Psoas muscle (tissue), 8 donors: ENCODE measurements around the gene LDLRAD4. TPM values are rescaled to one million over a fixed set of nuclear protein-coding genes. Genes with fewer than 3 reads are reported as not detected.

Experiments used
- ATAC-seq, 4 donors: fragments of 200-7000 bp; cut with Tn5 transposase; one replicate each; pipeline ENCODE4 v1.9.1; 2020; ENCODE audit warnings: moderate library complexity in 3 of 4, mild to moderate bottlenecking in 2 of 4
- DNase-seq, 2 donors: peaks; one replicate each; pipeline ENCODE4 v3.0.0-alpha.2; 2020
- H3K27ac ChIP-seq: fragments of 200-600 bp; one replicate; pipeline ENCODE4 v1.8.0; 2022
- H3K27me3 ChIP-seq, 3 donors: fragments of 200-600 bp in 1 of 3; one replicate each; pipeline versions ENCODE4 v1.6.1 to v1.8.0; 2013 to 2022; ENCODE audit warnings: low read length in 2 of 3, mild to moderate bottlenecking in 2 of 3, moderate library complexity in 1 of 3; ENCODE audit not compliant: insufficient read depth in 3 of 3
- H3K36me3 ChIP-seq, 2 donors: fragments of 200-600 bp in 1 of 2; one replicate each; pipeline versions ENCODE4 v1.6.1 to v1.8.0; 2013 to 2022; ENCODE audit warnings: low read depth in 1 of 2, mild to moderate bottlenecking in 1 of 2, moderate library complexity in 1 of 2; ENCODE audit not compliant: insufficient read depth in 1 of 2
- H3K4me1 ChIP-seq: fragments of 200-600 bp; one replicate; pipeline ENCODE4 v1.8.0; 2022
- H3K4me3 ChIP-seq: fragments of 200-600 bp; one replicate; pipeline ENCODE4 v1.8.0; 2022; ENCODE audit warnings: mild to moderate bottlenecking
- H3K9me3 ChIP-seq: fragments of 200-600 bp; one replicate; pipeline ENCODE4 v1.8.0; 2022
- WGBS, 3 donors: extraction: QIAGEN DNeasy Blood & Tissue Kit; methylation state at CpG; one replicate each; pipeline versions ENCODE4 v1.1.6 to v1.1.7; 2013; 5-methylcytosine and 5-hydroxymethylcytosine counted together
- intact Hi-C, 2 donors: fragments of 100-400 bp; cut with DNase I; formaldehyde crosslinking; loops; one replicate each; pipeline versions ENCODE4 v1.11.0 to v1.14.2; 2022
- polyA plus RNA-seq, 3 donors: library from polyadenylated mRNA; stranded (reverse); fragments of 200-250 nt; gene quantifications; one replicate each; pipeline ENCODE4 v1.2.3, GENCODE V29; 2013
- total RNA-seq, 4 donors: library from RNA; stranded (reverse); fragmentation: NEBNext Ultra II Directional in 2 of 4; extraction: Animal tissue kit (Norgen Biotek cat#: 25700) in 2 of 4; gene quantifications; one replicate each; pipeline versions ENCODE4 v1.2.1 to v1.2.4, GENCODE V29; 2021 to 2023
- TF ChIP-seq, protein P1 (sequence below): fragments of 200-600 bp; IDR thresholded peaks from one replicate; pipeline ENCODE4 v1.8.0; 2022; ENCODE audit warnings: antibody characterized with exemption
- donor health status: healthy with polysubstance abuse.
- donor health status: DM: no; HTN: no; CAD: no; lungs with moderate emphysema.
- donor health status: Bipolar disorder and iron deficiency.
- donor health status: healthy.
- donor health status: DM: yes; HTN: yes; CAD: no.
- donor health status: DM: no; HTN: no; CAD: no.
- donor health status: DM: no; HTN: no; CAD: no.
- donor health status: DM: yes; HTN: yes; CAD: no.

Gene LDLRAD4
- total and polyA plus RNA-seq, 7 donors = 1.8 to 13.9 (median 3.8) TPM

DNA sequence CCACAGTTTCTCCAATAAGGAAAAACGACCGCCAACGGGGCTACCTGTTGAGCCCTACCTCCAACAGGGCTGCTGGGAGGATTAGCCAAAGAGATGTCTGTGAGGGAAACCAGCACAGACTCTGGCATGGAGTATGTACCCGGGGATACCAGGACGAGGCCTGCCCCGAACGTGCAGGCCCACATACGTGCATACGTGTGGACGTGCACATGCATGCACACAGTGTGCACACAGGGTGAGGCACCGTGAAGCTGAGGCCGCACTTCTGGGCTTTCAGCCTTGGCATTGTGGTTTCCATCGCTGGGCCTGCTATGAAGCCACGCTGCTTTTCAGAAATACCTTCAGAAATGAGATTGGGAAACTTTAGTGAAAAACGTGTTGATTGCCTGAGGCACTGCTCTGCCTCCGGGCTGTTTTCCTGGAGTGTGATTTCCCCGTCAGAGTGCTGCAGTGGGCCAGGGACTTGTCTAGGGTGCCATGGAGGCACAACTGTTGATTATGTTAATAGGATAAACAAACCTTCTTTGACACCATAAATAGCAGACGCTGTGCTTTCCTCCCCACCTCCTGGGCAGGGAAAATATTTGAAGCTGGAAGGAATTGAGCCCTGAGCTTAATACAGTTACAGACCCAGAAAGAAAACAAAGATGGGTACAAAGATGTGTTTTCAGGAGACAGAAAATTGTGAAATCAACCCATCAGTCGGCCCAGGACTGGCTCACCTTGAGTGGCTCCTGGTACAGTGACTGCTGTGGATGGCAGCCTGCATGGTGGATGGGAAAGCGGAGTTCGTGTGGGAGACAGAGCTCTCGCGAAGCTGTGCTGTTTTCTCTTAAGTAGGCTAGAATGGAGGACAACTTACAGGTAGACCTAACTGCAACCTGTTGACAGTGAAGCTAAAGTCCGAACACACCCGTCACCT, 325.5 kb downstream of the LDLRAD4 start:
- intact Hi-C loops = no loop called here
- TF ChIP-seq, protein P1, sequence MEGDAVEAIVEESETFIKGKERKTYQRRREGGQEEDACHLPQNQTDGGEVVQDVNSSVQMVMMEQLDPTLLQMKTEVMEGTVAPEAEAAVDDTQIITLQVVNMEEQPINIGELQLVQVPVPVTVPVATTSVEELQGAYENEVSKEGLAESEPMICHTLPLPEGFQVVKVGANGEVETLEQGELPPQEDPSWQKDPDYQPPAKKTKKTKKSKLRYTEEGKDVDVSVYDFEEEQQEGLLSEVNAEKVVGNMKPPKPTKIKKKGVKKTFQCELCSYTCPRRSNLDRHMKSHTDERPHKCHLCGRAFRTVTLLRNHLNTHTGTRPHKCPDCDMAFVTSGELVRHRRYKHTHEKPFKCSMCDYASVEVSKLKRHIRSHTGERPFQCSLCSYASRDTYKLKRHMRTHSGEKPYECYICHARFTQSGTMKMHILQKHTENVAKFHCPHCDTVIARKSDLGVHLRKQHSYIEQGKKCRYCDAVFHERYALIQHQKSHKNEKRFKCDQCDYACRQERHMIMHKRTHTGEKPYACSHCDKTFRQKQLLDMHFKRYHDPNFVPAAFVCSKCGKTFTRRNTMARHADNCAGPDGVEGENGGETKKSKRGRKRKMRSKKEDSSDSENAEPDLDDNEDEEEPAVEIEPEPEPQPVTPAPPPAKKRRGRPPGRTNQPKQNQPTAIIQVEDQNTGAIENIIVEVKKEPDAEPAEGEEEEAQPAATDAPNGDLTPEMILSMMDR = no peak
- Histone ChIP-seq H3K4me1 (peaks cover 23% of the 10 kb centered on the region), H3K36me3 (no peaks in the 10 kb centered on the region), H3K27me3 (no peaks in the 10 kb centered on the region), H3K9me3 (no peaks in the 10 kb centered on the region), H3K4me3 (no peak overlapping the region), H3K27ac (no peak overlapping the region)
- ATAC-seq (no peak), DNase-seq (no peak)
- WGBS, 3 donors = 85 to 89% (median 87%) methylated on average over 25 of the region's 25 CpGs

DNA sequence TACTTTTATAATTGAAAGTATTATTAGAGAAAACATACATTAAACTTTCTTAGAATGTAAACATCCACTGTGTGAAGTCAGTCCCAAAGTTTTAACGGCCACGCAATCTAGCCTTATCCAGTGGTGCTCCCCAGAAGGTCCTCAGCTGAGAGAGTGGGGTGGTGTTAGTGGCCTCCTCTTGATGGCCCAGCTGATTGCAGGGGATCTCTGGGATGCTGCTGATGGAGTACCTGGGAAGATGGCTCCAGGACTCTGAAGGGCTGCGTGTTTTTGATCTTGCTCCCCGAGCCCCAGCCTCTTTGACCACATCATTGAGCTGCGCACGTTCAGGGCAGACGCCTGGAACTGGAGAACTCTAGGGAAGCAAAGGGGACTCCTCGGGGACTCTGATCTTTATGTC, 326.4 kb downstream of the LDLRAD4 start:
- Histone ChIP-seq H3K9me3 (no peaks in the 10 kb centered on the region), H3K4me1 (peaks cover 32% of the 10 kb centered on the region), H3K27me3 (no peaks in the 10 kb centered on the region), H3K27ac (no peak overlapping the region), H3K36me3 (no peaks in the 10 kb centered on the region), H3K4me3 (no peak overlapping the region)
- ATAC-seq (no peak), DNase-seq (no peak)
- TF ChIP-seq, protein P1 = no peak
- intact Hi-C loops = no loop called here
- 96 to 97% (median 97%) methylated on average over 8 of the region's 8 CpGs for WGBS, 3 donors

DNA sequence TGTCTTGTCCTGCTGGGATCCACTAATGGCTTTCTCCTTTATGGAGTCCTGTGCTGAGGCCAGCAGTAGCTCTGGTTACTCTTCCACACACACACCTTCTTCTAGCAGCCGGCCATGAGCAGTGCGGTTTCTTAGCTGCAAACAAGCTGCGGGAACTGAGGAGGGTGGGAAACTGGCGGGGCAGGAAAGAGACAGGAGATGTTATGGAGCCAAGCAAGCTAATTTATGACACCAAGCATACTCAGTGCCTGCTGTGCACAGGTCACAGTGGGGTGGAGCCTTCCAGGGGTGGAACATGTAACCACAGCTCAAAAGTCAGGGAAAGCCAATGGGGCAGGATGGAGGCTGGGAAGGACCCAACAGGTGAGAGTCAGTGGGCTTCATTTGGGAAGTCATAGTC, 327.0 kb downstream of the LDLRAD4 start:
- Histone ChIP-seq H3K36me3 (no peaks in the 10 kb centered on the region), H3K4me1 (peaks cover 33% of the 10 kb centered on the region), H3K4me3 (no peak overlapping the region), H3K9me3 (no peaks in the 10 kb centered on the region), H3K27me3 (no peaks in the 10 kb centered on the region), H3K27ac (no peak overlapping the region)
- intact Hi-C loops = no loop called here
- ATAC-seq = no peak
- WGBS, 3 donors = 93 to 96% (median 94%) methylated on average over 4 of the region's 4 CpGs
- DNase-seq = no peak
- TF ChIP-seq, protein P1 = no peak

DNA sequence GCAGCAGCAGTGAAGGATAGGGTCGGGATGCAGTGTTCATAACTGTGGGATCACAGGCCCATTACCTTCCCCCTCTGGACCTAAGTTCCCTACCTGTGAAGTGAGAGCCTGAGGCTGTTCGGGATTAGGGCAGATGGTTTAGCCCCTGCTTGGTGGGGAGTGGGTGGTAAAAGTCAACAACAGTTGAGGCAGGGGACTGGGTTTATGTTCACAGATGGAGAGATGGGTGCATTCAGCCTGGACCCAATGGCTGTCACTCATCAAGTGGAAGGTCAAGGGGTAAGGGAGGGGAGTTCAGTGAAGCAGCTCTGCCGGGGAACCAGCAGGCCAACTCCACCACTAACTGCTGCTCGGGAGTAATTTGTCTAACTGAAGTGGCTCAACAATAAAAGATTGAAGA, 327.4 kb downstream of the LDLRAD4 start:
- WGBS, 3 donors = 89 to 97% (median 90%) methylated on average over 4 of the region's 4 CpGs

More for the DNA sequence above, 327.4 kb downstream of the LDLRAD4 start:
- Histone ChIP-seq H3K9me3 (no peaks in the 10 kb centered on the region), H3K36me3 (no peaks in the 10 kb centered on the region), H3K4me3 (no peak overlapping the region), H3K27ac (no peak overlapping the region), H3K4me1 (peaks cover 33% of the 10 kb centered on the region), H3K27me3 (no peaks in the 10 kb centered on the region)
- intact Hi-C loops = no loop called here
- ATAC-seq (no peak), DNase-seq (no peak)
- TF ChIP-seq, protein P1 = no peak
